Activated CD4-positive, alpha-beta T cell treated with anti-CD3 and anti-CD28 coated beads for 24 hours (primary cell): ENCODE results near the gene SRRM3.
"Not testable (repeated sequence)": the region's sequence is repeated elsewhere in the genome, so short reads cannot be mapped to it uniquely, and the experiment has no call there.

Source experiments
- DNase-seq, 2 donors: peaks; one replicate each; pipeline ENCODE4 v3.0.0-alpha.2; 2020; ENCODE audit warnings: low read depth in 2 of 2

The SRRM3 gene

GRCh38 chr7:76231071-76231470 is 29.4 kb downstream of the SRRM3 start:
- no peak for DNase-seq

- DNase-seq, result no peak
Measured at GRCh38 chr7:76231583-76231982, 29.9 kb downstream of the SRRM3 start.

GRCh38 chr7:76232698-76233097 is 31.0 kb downstream of the SRRM3 start:
- DNase-seq, result no peak

- DNase-seq, result no peak
Measured at GRCh38 chr7:76233538-76234281, 32.0 kb downstream of the SRRM3 start.

GRCh38 chr7:76234282-76234584 is 32.5 kb downstream of the SRRM3 start:
- no peak for DNase-seq

GRCh38 chr7:76234931-76235441 is 33.3 kb downstream of the SRRM3 start:
- DNase-seq, result peak; percentile 71 to 81

GRCh38 chr7:76236224-76236623 is 34.5 kb downstream of the SRRM3 start:
- no peak for DNase-seq

- no peak for DNase-seq
Measured at GRCh38 chr7:76238326-76238725, 36.6 kb downstream of the SRRM3 start.

- no peak for DNase-seq
Measured at GRCh38 chr7:76241141-76241540, 39.4 kb downstream of the SRRM3 start.

GRCh38 chr7:76242517-76243063 is 40.9 kb downstream of the SRRM3 start:
- not testable (repeated sequence) for DNase-seq

- DNase-seq, result no peak
Measured at GRCh38 chr7:76244781-76245391, 43.2 kb downstream of the SRRM3 start.

- DNase-seq, result no peak
Measured at GRCh38 chr7:76246804-76247389, 45.2 kb downstream of the SRRM3 start.

GRCh38 chr7:76247938-76248337 is 46.2 kb downstream of the SRRM3 start:
- DNase-seq, result no peak

GRCh38 chr7:76252021-76252420 is 50.3 kb downstream of the SRRM3 start:
- no peak for DNase-seq

- no peak for DNase-seq
Measured at GRCh38 chr7:76254781-76255180, 53.1 kb downstream of the SRRM3 start.

GRCh38 chr7:76257973-76258372 is 56.3 kb downstream of the SRRM3 start:
- DNase-seq, result no peak

GRCh38 chr7:76259124-76260093 is 57.7 kb downstream of the SRRM3 start:
- DNase-seq, result no peak

GRCh38 chr7:76260171-76260703 is 58.5 kb downstream of the SRRM3 start:
- peak; percentile 14 to 32 for DNase-seq

- DNase-seq, result no peak
Measured at GRCh38 chr7:76261329-76261728, 59.6 kb downstream of the SRRM3 start.

GRCh38 chr7:76261931-76262330 is 60.2 kb downstream of the SRRM3 start:
- DNase-seq, result no peak

GRCh38 chr7:76262683-76263402 is 61.1 kb downstream of the SRRM3 start:
- DNase-seq, result no peak
